ENCODE data around the gene NXN.
A peak's percentile ranks its signal among the peaks of the same experiment; 100 is the strongest.
"Not testable (repeated sequence)": the region's sequence is repeated elsewhere in the genome, so short reads cannot be mapped to it uniquely, and the experiment has no call there.

NXN gene

DNA sequence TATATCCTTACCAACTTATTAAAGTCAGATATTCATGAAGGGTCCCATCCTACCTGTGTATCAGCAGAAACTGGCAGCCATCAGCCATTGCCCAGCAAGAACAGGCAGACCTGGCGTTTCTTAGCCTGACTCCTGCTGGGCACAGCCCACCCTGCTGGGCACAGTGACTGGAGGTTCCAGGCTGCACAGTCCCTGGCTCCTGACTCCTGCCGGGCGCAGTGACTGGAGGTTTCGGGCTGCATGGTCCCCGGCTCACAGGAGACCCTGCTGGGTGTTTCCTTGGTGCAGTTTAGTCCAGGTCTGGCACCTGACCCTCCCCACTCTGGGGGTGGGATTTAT lies 24.0 kb upstream of the NXN start:
- no peak overlapping the region for H3K27ac Mint-ChIP-seq (ENCODE audit: low read depth)
- peaks cover 35% of the 10 kb centered on the region for H3K36me3 Mint-ChIP-seq (ENCODE audit: insufficient read depth)
- ATAC-seq (replicated peaks; ENCODE audit: extremely low read depth, poor library complexity, severe bottlenecking) (no peak), DNase-seq (ENCODE audit: low spot score in 2 of 2) (no peak)
- no peaks in the 10 kb centered on the region for H3K27me3 Mint-ChIP-seq
- no peaks in the 10 kb centered on the region for H3K9me3 Mint-ChIP-seq
- peaks cover 15% of the 10 kb centered on the region for H3K4me1 Mint-ChIP-seq
- H3K4me3 Mint-ChIP-seq: no peak overlapping the region

DNA sequence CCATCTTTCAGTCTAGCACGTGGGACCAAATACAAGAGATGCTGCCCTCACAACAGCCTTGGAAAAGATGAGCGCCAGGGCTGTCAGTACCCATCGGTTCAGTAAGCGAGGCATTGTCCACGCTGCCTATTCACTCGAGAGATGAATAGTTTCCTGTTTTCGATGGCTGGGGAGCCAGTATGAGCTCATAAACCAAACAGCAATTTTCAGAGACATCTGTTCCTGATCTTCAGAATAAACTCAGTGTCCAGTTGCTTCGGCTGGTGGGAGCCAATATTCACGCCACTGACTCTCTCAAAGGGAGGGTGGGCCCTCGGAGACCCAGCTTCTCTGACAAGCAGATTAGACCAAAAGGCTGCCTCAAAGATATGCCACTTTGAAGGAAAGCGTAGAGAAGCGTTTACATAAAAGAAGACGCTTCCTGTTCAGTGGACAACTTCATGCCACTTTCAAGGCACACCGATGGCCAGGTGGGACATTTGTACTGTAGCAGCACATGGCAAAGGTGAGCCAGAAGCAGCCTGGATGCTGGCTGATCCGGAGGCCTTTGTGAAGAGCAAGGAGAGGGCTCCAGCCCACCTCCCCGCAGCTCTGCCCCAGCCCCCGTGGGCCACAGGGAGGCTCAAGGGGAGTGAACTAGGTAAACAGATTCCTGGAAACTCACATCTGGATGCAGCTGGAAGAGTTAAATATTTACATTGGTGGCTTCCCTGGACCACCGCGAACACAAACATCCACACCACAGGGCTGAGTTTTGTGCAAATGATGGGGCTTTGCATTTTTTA lies 23.4 kb upstream of the NXN start:
- peaks cover 36% of the 10 kb centered on the region for H3K36me3 Mint-ChIP-seq (ENCODE audit: insufficient read depth)
- H3K4me1 Mint-ChIP-seq: peaks cover 22% of the 10 kb centered on the region
- no peak for ATAC-seq (replicated peaks; ENCODE audit: extremely low read depth, poor library complexity, severe bottlenecking)
- H3K27ac Mint-ChIP-seq (ENCODE audit: low read depth): no peak overlapping the region
- H3K4me3 Mint-ChIP-seq: no peak overlapping the region
- DNase-seq (ENCODE audit: low spot score in 2 of 2): no peak
- no peaks in the 10 kb centered on the region for H3K9me3 Mint-ChIP-seq
- H3K27me3 Mint-ChIP-seq: no peaks in the 10 kb centered on the region

DNA sequence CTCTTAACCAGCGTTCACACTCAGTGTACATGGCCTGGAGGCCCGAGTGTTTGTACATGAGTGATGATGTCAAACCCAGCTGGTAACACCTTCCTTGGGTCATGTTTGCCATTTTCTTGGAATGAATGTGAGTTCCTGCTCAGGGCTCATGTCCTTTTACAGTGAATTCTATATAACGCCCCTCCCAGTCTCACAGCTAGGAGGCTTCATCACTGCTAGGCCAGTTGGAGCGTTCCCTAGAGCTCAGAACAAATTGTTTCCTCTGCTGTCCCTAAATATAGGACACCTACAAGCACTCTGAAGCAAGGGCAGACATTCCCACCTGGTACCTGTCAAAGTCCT lies 22.8 kb upstream of the NXN start:
- DNase-seq (ENCODE audit: low spot score in 2 of 2): no peak
- no peaks in the 10 kb centered on the region for H3K27me3 Mint-ChIP-seq
- ATAC-seq (replicated peaks; ENCODE audit: extremely low read depth, poor library complexity, severe bottlenecking): no peak
- H3K9me3 Mint-ChIP-seq: no peaks in the 10 kb centered on the region
- no peak overlapping the region for H3K4me3 Mint-ChIP-seq
- H3K4me1 Mint-ChIP-seq: peaks cover 25% of the 10 kb centered on the region
- H3K27ac Mint-ChIP-seq (ENCODE audit: low read depth): no peak overlapping the region
- H3K36me3 Mint-ChIP-seq (ENCODE audit: insufficient read depth): peaks cover 35% of the 10 kb centered on the region

DNA sequence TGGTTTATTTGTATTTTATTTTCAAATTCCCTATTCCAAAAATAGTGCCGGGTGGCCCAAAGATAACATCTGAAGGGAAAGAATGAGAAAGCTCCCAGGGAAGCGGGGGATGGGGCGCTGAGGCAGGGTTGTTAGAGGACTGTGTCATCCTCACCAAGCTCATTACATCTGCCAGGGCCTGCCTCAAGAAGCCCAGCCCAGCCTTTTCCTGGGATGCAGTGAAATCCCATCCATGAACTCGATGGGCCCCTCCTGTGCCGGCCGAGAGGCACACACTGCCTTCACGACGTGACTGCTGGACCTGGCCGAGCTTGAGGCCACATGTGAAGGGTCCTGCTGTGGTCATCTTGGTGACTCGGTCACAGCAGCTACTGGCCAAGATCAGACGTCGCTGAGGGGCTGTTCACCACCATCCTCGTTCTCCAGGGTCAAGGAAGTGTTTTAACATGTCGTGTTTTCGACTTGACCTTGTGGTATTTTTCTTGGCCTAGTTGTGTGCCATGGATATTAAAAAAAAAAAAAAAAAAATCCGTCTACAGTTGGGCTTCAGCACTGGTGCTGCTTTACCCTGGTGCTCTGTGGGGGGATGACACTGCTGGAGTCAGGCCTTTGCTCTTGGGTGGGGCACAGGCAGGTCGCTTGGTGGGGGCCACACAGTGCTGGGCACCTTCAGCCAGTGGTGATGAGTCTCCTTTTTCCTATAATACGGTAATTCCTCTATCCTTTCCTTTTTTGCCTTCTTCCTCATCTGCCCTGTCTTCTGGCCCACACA lies 22.2 kb upstream of the NXN start:
- H3K36me3 Mint-ChIP-seq (ENCODE audit: insufficient read depth): peaks cover 37% of the 10 kb centered on the region
- no peak for DNase-seq (ENCODE audit: low spot score in 2 of 2)
- no peaks in the 10 kb centered on the region for H3K27me3 Mint-ChIP-seq
- ATAC-seq (replicated peaks; ENCODE audit: extremely low read depth, poor library complexity, severe bottlenecking): no peak
- no peak overlapping the region for H3K4me3 Mint-ChIP-seq
- H3K4me1 Mint-ChIP-seq: peaks cover 29% of the 10 kb centered on the region
- H3K27ac Mint-ChIP-seq (ENCODE audit: low read depth): no peak overlapping the region
- no peaks in the 10 kb centered on the region for H3K9me3 Mint-ChIP-seq

DNA sequence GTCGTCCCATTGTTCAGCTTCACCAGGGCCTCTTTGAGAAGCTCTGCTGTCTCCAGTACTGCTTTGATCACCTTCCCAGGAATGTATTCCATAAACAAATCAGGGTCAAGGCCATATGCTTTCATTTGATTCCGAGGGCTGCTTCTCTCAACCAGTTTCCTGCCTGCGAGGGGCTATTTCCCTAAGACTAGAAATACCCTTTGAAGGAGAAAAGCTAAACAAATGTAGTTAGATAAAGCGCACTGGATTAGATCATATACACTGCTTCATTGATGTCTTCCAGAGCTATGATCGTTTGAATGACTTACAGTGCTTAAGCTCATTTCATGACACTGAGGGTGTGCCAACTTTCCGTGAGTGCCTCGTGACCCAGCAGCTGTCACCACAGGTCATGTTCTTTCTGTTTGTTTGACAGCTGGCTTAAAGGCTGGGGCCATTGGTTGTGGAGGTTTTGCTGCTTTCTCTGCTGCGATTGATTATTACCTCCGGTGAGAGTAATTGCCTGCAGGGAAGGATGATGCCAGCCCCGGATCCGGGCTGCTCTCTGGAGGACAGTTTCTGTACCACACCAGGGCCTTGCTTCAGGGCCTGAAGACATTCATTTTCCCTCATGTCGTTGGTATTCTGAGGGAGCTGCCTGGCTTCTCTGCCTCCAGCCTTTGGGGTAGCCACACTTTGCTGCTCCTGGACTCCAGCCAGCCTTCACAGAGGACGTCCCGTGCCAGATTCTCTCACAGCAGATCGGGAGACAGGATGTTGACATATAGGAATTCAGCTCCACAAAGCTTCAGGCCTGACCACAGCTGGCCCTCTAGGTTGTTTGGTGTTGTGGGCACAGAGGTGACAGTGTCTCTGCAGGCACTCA lies 21.3 kb upstream of the NXN start:
- peak overlapping the region; percentile 65 for H3K27ac Mint-ChIP-seq (ENCODE audit: low read depth)
- H3K4me1 Mint-ChIP-seq: peaks cover 29% of the 10 kb centered on the region

DNA sequence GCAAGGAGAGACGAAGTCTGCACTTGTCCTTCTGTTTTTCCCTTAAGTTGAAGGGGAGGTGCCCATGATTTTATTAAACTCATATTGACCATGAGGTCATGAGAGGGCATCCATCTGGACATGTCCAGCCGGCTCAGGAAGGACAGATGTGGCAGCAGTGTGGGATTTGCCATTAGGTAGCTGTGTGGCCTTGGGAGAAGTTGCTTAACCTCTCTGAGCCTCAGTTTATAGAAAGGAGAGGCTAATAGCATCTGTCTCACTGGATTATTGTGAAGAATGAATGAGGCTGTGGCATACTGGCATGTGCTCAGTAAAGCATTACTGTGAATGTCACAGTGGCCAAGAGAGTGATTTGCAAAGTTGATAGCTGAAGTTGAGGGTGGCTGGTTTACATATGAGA lies 18.5 kb upstream of the NXN start:
- Mint-ChIP-seq H3K9me3 (peaks cover 13% of the 10 kb centered on the region), H3K27ac (ENCODE audit: low read depth) (no peak overlapping the region), H3K4me3 (peak overlapping the region; percentile 96), H3K27me3 (no peaks in the 10 kb centered on the region), H3K4me1 (peaks cover 20% of the 10 kb centered on the region), H3K36me3 (ENCODE audit: insufficient read depth) (peaks cover 34% of the 10 kb centered on the region)
- DNase-seq (ENCODE audit: low spot score in 2 of 2) (no peak), ATAC-seq (replicated peaks; ENCODE audit: extremely low read depth, poor library complexity, severe bottlenecking) (no peak)

More for the DNA sequence above, 21.3 kb upstream of the NXN start:
- DNase-seq (ENCODE audit: low spot score in 2 of 2): no peak
- Mint-ChIP-seq H3K4me3 (no peak overlapping the region), H3K9me3 (no peaks in the 10 kb centered on the region), H3K36me3 (ENCODE audit: insufficient read depth) (peaks cover 38% of the 10 kb centered on the region), H3K27me3 (no peaks in the 10 kb centered on the region)
- ATAC-seq (replicated peaks; ENCODE audit: extremely low read depth, poor library complexity, severe bottlenecking): no peak

DNA sequence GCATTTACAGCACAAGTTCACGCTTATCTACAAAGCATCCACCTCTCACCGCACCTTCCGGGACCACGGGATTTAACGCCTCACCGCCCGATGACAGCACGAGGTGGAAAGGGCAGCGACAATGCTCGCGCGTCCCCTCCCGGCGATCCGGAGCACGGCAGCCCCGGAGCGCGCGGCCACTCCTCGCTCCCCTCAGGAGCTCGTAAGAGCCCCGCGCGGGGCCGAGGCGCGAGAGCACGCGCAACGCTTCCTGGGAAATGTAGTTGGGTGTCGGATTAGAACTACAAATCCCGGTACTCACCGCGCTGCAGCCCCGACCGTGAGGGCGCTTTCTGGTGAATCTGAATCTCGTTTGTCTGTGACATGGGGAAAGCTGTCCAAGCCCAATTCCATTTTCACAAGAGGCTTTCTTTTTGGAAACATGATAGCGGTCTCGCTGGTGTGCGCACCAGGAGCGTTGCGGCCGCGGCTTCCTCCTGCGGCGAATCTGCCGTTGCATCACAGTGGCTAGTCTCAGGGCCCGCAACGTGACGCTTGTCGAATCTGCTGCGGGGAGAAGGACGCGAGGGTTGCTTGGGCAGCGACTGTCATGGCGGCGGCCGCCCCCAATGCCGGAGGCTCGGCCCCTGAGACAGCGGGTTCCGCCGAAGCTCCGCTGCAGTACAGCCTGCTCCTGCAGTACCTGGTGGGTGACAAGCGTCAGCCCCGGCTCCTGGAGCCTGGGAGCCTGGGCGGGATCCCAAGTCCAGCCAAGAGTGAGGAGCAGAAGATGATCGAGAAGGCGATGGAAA lies 17.2 kb upstream of the NXN start, which contains the start of gene TIMM22:
Gene TIMM22, plus strand, starts transcription at position 576 of the 791 bp plus-strand sequence. Its CDS starts 14 bp downstream, at position 590.
- Mint-ChIP-seq H3K4me1 (peaks cover 20% of the 10 kb centered on the region), H3K4me3 (peak within 1 kb of the TSS; percentile 96), H3K27me3 (no peaks in the 10 kb centered on the region), H3K27ac (ENCODE audit: low read depth) (peak within 1 kb of the TSS; percentile 93), H3K36me3 (ENCODE audit: insufficient read depth) (peaks cover 27% of the 10 kb centered on the region), H3K9me3 (peaks cover 13% of the 10 kb centered on the region)
- peak; percentile 91 to 93 for DNase-seq (ENCODE audit: low spot score in 2 of 2)
- peak; percentile 95 for ATAC-seq (replicated peaks; ENCODE audit: extremely low read depth, poor library complexity, severe bottlenecking)

DNA sequence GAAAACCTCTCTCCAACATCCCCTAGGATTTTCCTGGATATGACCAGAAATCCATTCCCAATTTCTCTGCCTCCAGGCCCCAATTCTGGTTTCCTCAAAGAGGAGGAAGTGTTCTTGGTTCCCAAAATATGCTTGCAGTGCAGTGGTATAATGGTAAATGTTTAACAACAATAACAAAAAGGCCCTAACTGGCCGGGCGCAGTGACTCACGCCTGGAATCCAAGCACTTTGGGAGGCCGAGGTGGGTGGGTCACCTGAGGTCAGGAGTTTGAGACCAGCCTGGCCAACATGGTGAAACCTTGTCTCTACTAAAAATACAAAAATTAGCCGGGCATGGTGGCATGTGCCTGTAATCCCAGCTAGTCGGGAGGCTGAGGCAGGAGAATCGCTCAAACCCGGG lies 15.7 kb upstream of the NXN start:
- peaks cover 13% of the 10 kb centered on the region for H3K9me3 Mint-ChIP-seq
- peaks cover 16% of the 10 kb centered on the region for H3K36me3 Mint-ChIP-seq (ENCODE audit: insufficient read depth)
- DNase-seq (ENCODE audit: low spot score in 2 of 2); H3K27ac Mint-ChIP-seq (ENCODE audit: low read depth); H3K27me3 Mint-ChIP-seq; H3K4me3 Mint-ChIP-seq; ATAC-seq (replicated peaks; ENCODE audit: extremely low read depth, poor library complexity, severe bottlenecking): not testable (repeated sequence)
- peaks cover 20% of the 10 kb centered on the region for H3K4me1 Mint-ChIP-seq

DNA sequence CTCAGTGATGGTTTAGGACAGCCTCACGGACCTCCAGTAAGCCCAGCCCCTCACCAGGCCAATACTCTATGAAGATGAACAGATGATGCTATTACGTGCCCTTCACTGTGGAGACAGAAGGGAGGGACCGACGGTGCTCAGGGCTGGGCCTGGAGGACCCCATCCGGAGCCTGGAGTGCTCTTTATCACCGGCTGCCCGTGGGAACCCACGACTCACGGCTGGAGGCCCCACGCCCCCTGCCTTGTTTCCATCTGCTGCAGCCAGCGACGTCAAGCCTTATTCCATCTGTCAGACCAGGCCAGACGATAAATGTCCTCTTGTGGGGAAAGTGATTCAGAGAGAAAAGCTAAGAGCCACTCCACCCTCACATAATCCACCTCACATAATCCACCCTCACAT lies 13.4 kb upstream of the NXN start:
- Mint-ChIP-seq H3K4me3 (no peak overlapping the region), H3K4me1 (peaks cover 8% of the 10 kb centered on the region), H3K27me3 (no peaks in the 10 kb centered on the region), H3K36me3 (ENCODE audit: insufficient read depth) (peaks cover 8% of the 10 kb centered on the region), H3K27ac (ENCODE audit: low read depth) (no peak overlapping the region), H3K9me3 (peaks cover 13% of the 10 kb centered on the region)
- no peak for DNase-seq (ENCODE audit: low spot score in 2 of 2)
- ATAC-seq (replicated peaks; ENCODE audit: extremely low read depth, poor library complexity, severe bottlenecking): no peak

DNA sequence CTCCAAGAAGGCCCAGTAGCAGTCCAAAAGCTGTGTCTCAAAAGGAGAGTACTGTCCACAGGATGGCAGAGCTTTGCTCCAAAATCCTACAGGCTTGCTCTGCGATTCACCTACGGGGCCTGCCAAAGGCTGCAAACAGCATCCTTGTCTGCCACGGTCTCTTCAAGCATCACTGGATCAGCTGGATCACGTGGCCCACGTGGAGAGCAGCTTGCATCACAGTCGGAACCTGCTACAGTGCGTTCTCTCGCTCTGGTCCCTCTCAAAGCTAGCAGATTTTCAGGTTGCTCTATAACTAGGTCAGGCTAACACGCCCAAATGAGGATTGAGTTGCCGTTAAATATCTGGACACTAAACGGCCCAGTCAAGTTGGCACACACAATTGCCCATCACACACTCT lies 9.0 kb upstream of the NXN start:
- Mint-ChIP-seq H3K9me3 (peaks cover 4% of the 10 kb centered on the region), H3K36me3 (ENCODE audit: insufficient read depth) (no peaks in the 10 kb centered on the region), H3K27me3 (no peaks in the 10 kb centered on the region), H3K27ac (ENCODE audit: low read depth) (no peak overlapping the region), H3K4me1 (no peaks in the 10 kb centered on the region), H3K4me3 (no peak overlapping the region)
- ATAC-seq (replicated peaks; ENCODE audit: extremely low read depth, poor library complexity, severe bottlenecking) (no peak), DNase-seq (ENCODE audit: low spot score in 2 of 2) (no peak)

DNA sequence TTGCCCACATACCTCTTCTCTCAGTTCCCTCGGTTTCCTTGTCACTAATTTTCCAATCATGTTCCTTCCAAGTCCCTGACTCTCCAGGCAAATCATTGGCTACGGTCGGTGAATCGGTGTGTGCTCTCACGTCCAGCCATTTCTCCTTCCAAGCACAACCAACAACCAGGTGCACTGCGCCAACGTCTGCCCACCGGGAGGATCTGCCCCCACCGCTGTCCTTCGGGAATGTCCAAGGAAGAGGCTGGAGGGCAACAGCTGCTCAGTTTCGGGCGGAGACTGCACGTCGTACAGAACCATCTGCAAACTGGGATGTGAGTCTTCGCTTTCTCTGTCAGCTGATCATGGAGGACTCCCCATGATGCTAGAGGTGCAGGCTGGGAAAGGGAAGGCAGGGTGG lies 8.4 kb upstream of the NXN start:
- Mint-ChIP-seq H3K27me3 (no peaks in the 10 kb centered on the region), H3K4me3 (no peak overlapping the region), H3K36me3 (ENCODE audit: insufficient read depth) (no peaks in the 10 kb centered on the region), H3K4me1 (no peaks in the 10 kb centered on the region), H3K9me3 (no peaks in the 10 kb centered on the region), H3K27ac (ENCODE audit: low read depth) (no peak overlapping the region)
- DNase-seq (ENCODE audit: low spot score in 2 of 2): no peak
- no peak for ATAC-seq (replicated peaks; ENCODE audit: extremely low read depth, poor library complexity, severe bottlenecking)

DNA sequence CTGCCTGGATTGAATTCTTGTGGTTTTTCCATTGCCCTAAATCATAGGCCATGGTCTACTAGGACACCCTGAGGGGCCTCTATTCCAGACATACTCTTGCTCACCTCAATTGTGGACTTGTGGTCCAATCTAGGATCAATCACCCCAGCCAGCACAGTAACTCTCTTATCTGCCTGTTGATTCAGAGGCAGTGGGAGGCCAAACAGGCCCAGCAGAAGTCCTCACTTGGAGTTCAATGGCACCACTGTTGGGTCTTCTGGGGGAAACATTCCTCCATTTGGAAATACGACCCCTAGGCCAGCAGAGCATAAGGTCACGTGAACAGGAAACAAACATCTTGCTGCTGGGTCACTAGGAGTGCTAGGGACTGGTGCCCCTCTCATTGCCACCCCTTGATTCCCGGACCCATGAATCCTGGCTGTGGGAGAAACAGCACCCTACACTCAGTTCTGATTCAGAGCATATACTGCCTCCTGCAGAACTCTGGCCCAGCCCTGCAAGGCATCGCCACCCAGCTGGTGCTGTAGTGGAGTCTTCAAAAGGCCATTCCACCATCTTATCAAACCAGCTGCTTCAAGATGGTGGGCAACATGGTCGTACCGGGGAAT lies 6.8 kb upstream of the NXN start:
- Mint-ChIP-seq H3K9me3 (no peaks in the 10 kb centered on the region), H3K4me3 (no peak overlapping the region), H3K27ac (ENCODE audit: low read depth) (no peak overlapping the region), H3K27me3 (no peaks in the 10 kb centered on the region), H3K36me3 (ENCODE audit: insufficient read depth) (no peaks in the 10 kb centered on the region), H3K4me1 (no peaks in the 10 kb centered on the region)
- no peak for DNase-seq (ENCODE audit: low spot score in 2 of 2)
- ATAC-seq (replicated peaks; ENCODE audit: extremely low read depth, poor library complexity, severe bottlenecking): no peak

All from central memory CD8-positive, alpha-beta T cell (primary cell).